GM19193 (cell line): ENCODE measurements around the gene YPEL2.

ENCODE experiments used
- POLR2A ChIP-seq: IDR thresholded peaks from 4 replicates; pipeline ENCODE4 v1.6.1; 2011; ENCODE audit not compliant: insufficient read depth, insufficient read length; ENCODE audit errors: extremely low read depth

YPEL2 gene

DNA sequence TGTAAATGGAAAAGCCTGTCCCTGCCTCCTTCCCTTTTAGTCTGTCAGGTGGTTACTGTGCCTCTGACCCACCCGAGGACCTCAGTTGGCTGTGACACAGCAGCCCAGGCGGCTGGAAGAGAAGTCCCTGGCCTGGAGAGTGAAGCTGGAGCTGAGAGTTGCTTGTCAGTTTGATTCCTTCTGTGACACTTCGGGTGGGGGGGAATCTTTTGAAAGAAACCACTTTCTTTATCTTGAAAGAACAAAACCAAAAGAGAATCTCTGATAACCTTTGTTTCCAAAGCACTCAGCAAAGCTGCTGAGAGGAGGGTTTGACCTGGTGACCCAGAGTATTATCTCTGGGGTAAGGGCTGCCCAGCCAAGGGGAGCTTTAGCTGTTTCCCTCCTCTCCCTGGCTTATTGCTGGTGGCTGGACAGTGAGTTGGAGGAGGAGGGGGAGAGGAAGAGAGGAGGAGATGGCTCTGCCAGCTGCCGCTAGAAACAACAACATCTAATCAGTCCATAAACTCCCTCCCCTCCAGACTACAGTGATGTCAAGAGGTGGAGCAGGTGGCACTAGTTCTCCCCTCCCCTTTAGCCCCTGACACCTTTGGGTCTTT is 34.0 kb downstream of the YPEL2 start:
- no peak for TF ChIP-seq POLR2A

DNA sequence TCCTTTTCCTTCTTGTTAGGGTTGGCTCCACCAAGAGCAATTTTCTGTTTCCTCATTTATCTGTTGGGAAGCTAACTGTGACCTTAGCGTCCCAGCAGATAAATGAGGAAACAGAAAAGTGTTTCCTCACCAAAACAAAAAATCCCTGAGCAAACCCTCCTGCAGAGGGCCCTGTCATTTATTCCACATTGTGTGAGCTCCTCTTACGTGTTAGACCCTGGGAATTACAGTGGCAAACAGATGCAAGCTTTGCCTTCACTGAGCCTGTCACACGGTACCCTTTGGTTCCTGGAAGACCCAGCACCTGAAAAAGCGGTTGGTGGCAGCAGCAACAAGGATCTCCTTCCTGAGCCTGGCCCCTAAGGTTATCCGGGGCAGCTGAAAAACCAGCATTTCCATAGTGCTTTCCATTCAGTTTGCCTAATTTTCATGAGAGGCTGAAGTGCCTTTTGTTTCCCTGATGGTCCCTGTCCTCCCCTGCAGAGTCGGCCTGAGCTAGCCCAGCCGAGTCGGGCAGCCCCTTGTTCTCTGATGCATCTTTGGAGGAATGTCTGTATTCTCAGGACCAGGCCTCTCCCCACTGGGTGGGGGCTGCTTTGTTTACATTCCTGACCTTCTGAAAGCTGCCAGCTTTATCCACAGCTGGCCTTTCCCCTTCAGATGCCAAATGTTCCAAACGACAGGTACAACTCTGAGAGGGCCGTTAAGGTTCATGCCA is 34.7 kb downstream of the YPEL2 start:
- no peak for TF ChIP-seq POLR2A

GRCh38 chr17:59366773-59367656 is 35.6 kb downstream of the YPEL2 start:
- TF ChIP-seq POLR2A, result no peak

DNA sequence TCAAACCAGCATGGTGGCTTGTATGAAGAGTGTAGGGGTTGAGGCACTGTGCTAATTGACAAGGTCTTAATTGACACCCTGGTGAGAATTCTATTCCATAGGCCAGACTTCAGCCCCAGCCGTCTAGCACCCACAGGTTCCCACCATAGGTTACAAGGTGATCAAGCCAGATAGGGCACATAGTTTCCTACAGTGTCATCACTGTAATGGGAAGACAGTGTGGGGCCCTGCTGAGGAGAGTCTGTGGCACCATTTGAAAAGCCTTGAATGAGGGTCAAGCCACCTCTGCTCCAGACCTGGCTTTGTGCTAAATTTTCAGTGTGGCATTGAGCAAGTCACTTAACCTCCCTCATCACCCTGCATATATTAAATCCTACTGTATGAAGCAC is 36.2 kb downstream of the YPEL2 start:
- TF ChIP-seq POLR2A, result no peak

DNA sequence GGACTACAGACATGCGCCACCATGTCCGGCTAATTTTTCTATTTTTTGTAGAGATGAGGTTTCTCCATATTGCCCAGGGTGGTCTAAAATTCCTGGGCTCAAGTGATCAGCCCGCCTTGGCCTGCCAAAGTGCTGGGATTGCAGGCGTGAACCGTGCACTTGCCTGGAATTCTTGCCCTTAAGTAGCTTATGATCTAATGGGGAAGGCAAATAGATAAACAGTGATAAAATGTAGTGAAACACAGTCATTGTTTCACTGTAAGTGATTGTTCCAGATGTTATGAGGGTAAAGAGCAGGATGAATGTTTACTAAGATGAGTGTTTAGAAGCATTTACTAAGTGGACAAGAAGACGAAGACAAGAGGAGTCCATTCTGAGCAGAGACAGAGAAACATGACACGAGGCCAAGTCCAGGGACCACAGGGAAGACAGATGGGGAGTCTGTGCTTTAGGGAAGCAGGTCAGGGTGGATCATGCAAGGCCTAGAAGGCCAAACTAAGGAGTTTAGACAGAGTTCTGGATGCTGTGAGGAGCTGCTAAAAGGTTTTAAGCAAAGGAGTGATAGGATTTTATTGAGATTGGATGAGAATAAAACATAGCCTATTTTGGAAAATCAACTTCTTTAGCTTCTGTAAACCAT is 36.9 kb downstream of the YPEL2 start:
- no peak for TF ChIP-seq POLR2A

GRCh38 chr17:59369031-59369975 is 37.8 kb downstream of the YPEL2 start:
- TF ChIP-seq POLR2A, result no peak

DNA sequence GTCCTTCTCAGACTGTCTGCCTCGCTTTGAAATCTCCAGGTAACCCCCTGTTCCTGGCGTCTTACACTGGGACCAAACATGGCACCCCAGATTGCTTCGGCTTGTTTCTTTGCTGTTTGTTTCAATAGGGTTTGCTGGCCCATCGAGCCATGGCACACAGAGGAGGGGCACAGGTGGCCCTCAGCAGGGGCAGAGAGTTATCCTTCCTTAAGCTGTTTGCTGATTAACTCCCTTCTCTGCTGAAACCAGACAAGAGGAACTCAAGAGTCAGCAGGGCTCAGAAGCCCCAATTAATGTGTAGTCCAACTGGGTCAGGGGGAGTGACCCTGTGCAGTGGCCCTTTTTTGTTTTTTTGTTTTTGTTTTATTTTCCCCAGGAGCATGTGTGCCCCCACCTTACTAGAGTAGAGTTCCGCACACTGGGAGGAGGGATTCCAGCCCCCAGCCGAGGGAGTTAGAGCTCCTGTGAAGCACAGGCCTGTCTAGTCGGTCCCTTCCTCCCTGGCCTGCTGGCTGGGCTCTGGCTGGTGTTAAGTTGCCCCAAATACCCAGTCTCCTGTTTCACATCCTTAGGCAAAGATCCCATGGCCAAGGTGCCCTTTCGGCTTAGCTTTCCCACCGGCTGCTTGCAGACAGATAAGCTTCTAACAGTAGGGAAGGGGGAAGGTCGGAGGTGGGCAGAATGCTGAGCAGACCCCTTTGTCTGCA is 39.3 kb downstream of the YPEL2 start:
- TF ChIP-seq POLR2A, result no peak

DNA sequence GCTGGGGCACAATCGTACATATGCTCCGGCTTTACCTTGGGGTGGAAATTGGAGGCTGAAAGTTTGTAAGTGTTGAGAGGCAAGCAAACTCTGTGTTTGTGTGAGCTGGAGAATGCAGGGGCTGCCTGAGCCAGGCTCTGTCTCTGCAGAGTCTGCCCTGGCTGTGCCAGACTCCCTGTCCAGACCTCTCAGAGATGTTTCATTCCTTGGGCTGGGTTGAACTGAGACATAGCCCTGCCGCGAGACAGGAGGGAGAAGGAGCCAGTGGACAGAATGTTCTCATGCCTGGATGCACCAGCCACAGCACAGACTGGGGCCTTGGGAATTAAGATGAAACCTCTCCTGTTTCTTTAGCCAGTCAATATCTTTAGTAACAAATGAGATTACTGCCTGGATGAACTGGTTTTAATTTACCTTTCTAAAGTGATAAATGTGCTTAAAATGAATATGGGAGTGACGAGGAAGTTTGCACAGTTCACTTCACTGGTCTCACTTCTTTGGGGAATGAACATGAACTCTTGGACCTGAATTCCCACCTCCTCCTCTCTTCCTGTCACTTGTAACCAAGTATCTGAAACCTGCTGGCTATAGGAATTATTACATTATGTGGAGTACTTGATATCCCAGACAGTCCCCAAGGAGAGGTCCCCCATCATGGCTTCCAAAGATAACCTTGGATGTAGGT is 40.1 kb downstream of the YPEL2 start:
- no peak for TF ChIP-seq POLR2A

GRCh38 chr17:59372138-59372751 is 40.8 kb downstream of the YPEL2 start:
- TF ChIP-seq POLR2A, result no peak

DNA sequence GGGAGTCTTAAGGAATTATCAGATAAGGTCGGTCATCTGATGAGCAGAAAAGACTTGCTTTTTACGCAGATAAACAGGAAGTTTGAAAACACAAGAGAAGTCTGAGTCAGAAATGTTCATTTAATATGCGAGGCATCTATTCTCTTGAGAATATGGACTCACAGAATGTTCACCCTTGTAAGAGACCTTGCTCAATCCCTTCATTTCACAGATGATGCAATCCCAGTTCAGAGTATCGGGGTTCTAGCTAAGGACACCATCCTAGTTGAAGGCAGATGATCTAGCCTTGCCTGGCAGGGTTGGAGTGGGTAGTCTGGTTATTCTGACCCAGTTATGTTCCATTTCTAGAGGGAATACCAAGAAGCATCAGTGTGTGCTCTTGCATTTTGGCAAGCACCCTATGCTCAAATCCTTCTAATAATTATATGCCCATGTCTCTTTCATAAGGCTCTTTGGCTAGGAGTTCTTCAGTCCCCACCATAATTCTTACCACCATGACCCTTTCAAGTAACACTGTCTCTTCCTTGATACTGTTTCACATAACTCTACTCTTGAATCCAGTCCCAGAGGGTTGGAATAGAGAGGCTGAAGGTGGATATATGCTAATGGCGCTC is 42.5 kb downstream of the YPEL2 start:
- TF ChIP-seq POLR2A, result no peak

- no peak for TF ChIP-seq POLR2A
These were observed 43.2 kb downstream of the YPEL2 start for GRCh38 chr17:59374612-59375011.

DNA sequence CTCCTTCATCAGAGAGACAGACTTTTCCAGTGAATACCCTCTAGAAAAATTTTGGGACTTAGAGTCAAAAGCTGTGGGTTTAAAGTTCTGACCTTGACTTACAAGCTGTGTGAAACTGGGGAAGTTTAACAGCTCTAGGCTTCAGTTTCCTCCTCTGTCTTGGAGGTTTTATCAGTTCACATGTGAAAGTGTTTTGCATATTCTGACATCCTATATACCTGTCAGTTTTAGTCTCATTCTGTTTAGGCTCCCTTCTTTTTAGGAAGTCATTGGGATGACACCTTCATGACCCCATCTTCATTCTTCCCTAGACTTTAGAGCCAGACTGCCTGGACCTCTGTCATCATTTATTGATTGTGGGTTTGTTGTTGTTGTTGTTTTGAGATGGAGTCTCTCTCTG is 44.4 kb downstream of the YPEL2 start:
- no peak for TF ChIP-seq POLR2A
